ENCODE measurements around the gene NLN. TPM values are rescaled to one million over a fixed set of nuclear protein-coding genes. Genes with fewer than 3 reads are reported as not detected.
"Not testable (repeated sequence)": the region's sequence is repeated elsewhere in the genome, so short reads cannot be mapped to it uniquely, and the experiment has no call there.

The NLN gene
- total and polyA plus RNA-seq, 2 donors = 2.5 to 7.5 TPM

GRCh38 chr5:65805089-65805488 is 83.1 kb downstream of the NLN start:
- Histone ChIP-seq H3K4me1 (ENCODE audit: control insufficient read depth in 2 of 2, insufficient read depth in 2 of 2, low read length in 2 of 2) (peaks cover 0 to 4% of the 10 kb centered on the region in 2 donors), H3K4me3 (ENCODE audit: low read length in 2 of 2) (no peak overlapping the region), H3K27ac (ENCODE audit: low read depth in 1 of 2, low read length in 1 of 2) (no peak overlapping the region), H3K36me3 (ENCODE audit: control insufficient read depth in 2 of 2, insufficient read depth in 2 of 2, low read length in 1 of 2) (peaks cover 3% of the 10 kb centered on the region in 2 donors), H3K9me3 (ENCODE audit: control insufficient read depth in 2 of 2, insufficient read depth in 1 of 2, low read length in 1 of 2) (peaks cover 3 to 19% of the 10 kb centered on the region in 2 donors), H3K27me3 (ENCODE audit: control insufficient read depth in 2 of 2, insufficient read depth in 1 of 2, low read length in 1 of 2) (no peaks in the 10 kb centered on the region)
- DNase-seq (ENCODE audit: low read depth in 6 of 9, low spot score in 9 of 9) = no peak
- WGBS = 99% methylated on average over 2 of the region's 2 CpGs

GRCh38 chr5:65807494-65807893 is 85.5 kb downstream of the NLN start:
- not testable (repeated sequence) for H3K27me3 ChIP-seq (ENCODE audit: control insufficient read depth in 2 of 2, insufficient read depth in 1 of 2, low read length in 1 of 2); H3K4me3 ChIP-seq (ENCODE audit: low read length in 2 of 2); H3K27ac ChIP-seq (ENCODE audit: low read depth in 1 of 2, low read length in 1 of 2); H3K4me1 ChIP-seq (ENCODE audit: control insufficient read depth in 2 of 2, insufficient read depth in 2 of 2, low read length in 2 of 2); DNase-seq (ENCODE audit: low read depth in 6 of 9, low spot score in 9 of 9); H3K36me3 ChIP-seq (ENCODE audit: control insufficient read depth in 2 of 2, insufficient read depth in 2 of 2, low read length in 1 of 2)
- 97% methylated on average over 5 of the region's 5 CpGs for WGBS
- peaks cover 0 to 12% of the 10 kb centered on the region in 2 donors for H3K9me3 ChIP-seq (ENCODE audit: control insufficient read depth in 2 of 2, insufficient read depth in 1 of 2, low read length in 1 of 2)

- no peaks in the 10 kb centered on the region for H3K36me3 ChIP-seq (ENCODE audit: control insufficient read depth in 2 of 2, insufficient read depth in 2 of 2, low read length in 1 of 2)
- no peak overlapping the region for H3K27ac ChIP-seq (ENCODE audit: low read depth in 1 of 2, low read length in 1 of 2)
- peaks cover 0 to 4% of the 10 kb centered on the region in 2 donors for H3K9me3 ChIP-seq (ENCODE audit: control insufficient read depth in 2 of 2, insufficient read depth in 1 of 2, low read length in 1 of 2)
- DNase-seq (ENCODE audit: low read depth in 6 of 9, low spot score in 9 of 9) = no peak
- 92% methylated on average over 5 of the region's 5 CpGs for WGBS
- H3K4me1 ChIP-seq (ENCODE audit: control insufficient read depth in 2 of 2, insufficient read depth in 2 of 2, low read length in 2 of 2) = peaks cover 0 to 4% of the 10 kb centered on the region in 2 donors
- no peak overlapping the region for H3K4me3 ChIP-seq (ENCODE audit: low read length in 2 of 2)
- no peaks in the 10 kb centered on the region for H3K27me3 ChIP-seq (ENCODE audit: control insufficient read depth in 2 of 2, insufficient read depth in 1 of 2, low read length in 1 of 2)
These were observed 86.3 kb downstream of the NLN start for GRCh38 chr5:65808251-65808741.

GRCh38 chr5:65808818-65809217 is 86.8 kb downstream of the NLN start:
- no peaks in the 10 kb centered on the region for H3K4me1 ChIP-seq (ENCODE audit: control insufficient read depth in 2 of 2, insufficient read depth in 2 of 2, low read length in 2 of 2)
- no peak for DNase-seq (ENCODE audit: low read depth in 6 of 9, low spot score in 9 of 9)
- no peaks in the 10 kb centered on the region for H3K27me3 ChIP-seq (ENCODE audit: control insufficient read depth in 2 of 2, insufficient read depth in 1 of 2, low read length in 1 of 2)
- H3K36me3 ChIP-seq (ENCODE audit: control insufficient read depth in 2 of 2, insufficient read depth in 2 of 2, low read length in 1 of 2) = no peaks in the 10 kb centered on the region
- no peak overlapping the region for H3K27ac ChIP-seq (ENCODE audit: low read depth in 1 of 2, low read length in 1 of 2)
- H3K4me3 ChIP-seq (ENCODE audit: low read length in 2 of 2) = no peak overlapping the region
- whole genome bisulfite sequencing = 97% methylated on average over 1 of the region's 1 CpG
- H3K9me3 ChIP-seq (ENCODE audit: control insufficient read depth in 2 of 2, insufficient read depth in 1 of 2, low read length in 1 of 2) = no peaks in the 10 kb centered on the region

GRCh38 chr5:65809817-65810531 is 88.0 kb downstream of the NLN start:
- H3K27ac ChIP-seq (ENCODE audit: low read depth in 1 of 2, low read length in 1 of 2) = no peak overlapping the region
- no peak for DNase-seq (ENCODE audit: low read depth in 6 of 9, low spot score in 9 of 9)

GRCh38 chr5:65811004-65811403 is 89.0 kb downstream of the NLN start:
- no peaks in the 10 kb centered on the region for H3K27me3 ChIP-seq (ENCODE audit: control insufficient read depth in 2 of 2, insufficient read depth in 1 of 2, low read length in 1 of 2)
- WGBS = 98% methylated on average over 3 of the region's 3 CpGs
- no peak overlapping the region for H3K4me3 ChIP-seq (ENCODE audit: low read length in 2 of 2)
- DNase-seq (ENCODE audit: low read depth in 6 of 9, low spot score in 9 of 9) = no peak
- no peaks in the 10 kb centered on the region for H3K4me1 ChIP-seq (ENCODE audit: control insufficient read depth in 2 of 2, insufficient read depth in 2 of 2, low read length in 2 of 2)
- no peaks in the 10 kb centered on the region for H3K36me3 ChIP-seq (ENCODE audit: control insufficient read depth in 2 of 2, insufficient read depth in 2 of 2, low read length in 1 of 2)
- no peaks in the 10 kb centered on the region for H3K9me3 ChIP-seq (ENCODE audit: control insufficient read depth in 2 of 2, insufficient read depth in 1 of 2, low read length in 1 of 2)
- H3K27ac ChIP-seq (ENCODE audit: low read depth in 1 of 2, low read length in 1 of 2) = no peak overlapping the region

More at GRCh38 chr5:65809817-65810531, 88.0 kb downstream of the NLN start:
- Histone ChIP-seq H3K4me3 (ENCODE audit: low read length in 2 of 2) (no peak overlapping the region), H3K4me1 (ENCODE audit: control insufficient read depth in 2 of 2, insufficient read depth in 2 of 2, low read length in 2 of 2) (no peaks in the 10 kb centered on the region), H3K27me3 (ENCODE audit: control insufficient read depth in 2 of 2, insufficient read depth in 1 of 2, low read length in 1 of 2) (no peaks in the 10 kb centered on the region), H3K9me3 (ENCODE audit: control insufficient read depth in 2 of 2, insufficient read depth in 1 of 2, low read length in 1 of 2) (no peaks in the 10 kb centered on the region), H3K36me3 (ENCODE audit: control insufficient read depth in 2 of 2, insufficient read depth in 2 of 2, low read length in 1 of 2) (no peaks in the 10 kb centered on the region)
- 95% methylated on average over 8 of the region's 8 CpGs for WGBS

- Histone ChIP-seq H3K36me3 (ENCODE audit: control insufficient read depth in 2 of 2, insufficient read depth in 2 of 2, low read length in 1 of 2) (no peaks in the 10 kb centered on the region), H3K4me1 (ENCODE audit: control insufficient read depth in 2 of 2, insufficient read depth in 2 of 2, low read length in 2 of 2) (no peaks in the 10 kb centered on the region), H3K9me3 (ENCODE audit: control insufficient read depth in 2 of 2, insufficient read depth in 1 of 2, low read length in 1 of 2) (no peaks in the 10 kb centered on the region), H3K27ac (ENCODE audit: low read depth in 1 of 2, low read length in 1 of 2) (no peak overlapping the region), H3K27me3 (ENCODE audit: control insufficient read depth in 2 of 2, insufficient read depth in 1 of 2, low read length in 1 of 2) (no peaks in the 10 kb centered on the region), H3K4me3 (ENCODE audit: low read length in 2 of 2) (no peak overlapping the region)
- WGBS = 98% methylated on average over 3 of the region's 3 CpGs
- DNase-seq (ENCODE audit: low read depth in 6 of 9, low spot score in 9 of 9) = no peak
These were observed 89.9 kb downstream of the NLN start for GRCh38 chr5:65811885-65812284.

- 88% methylated on average over 2 of the region's 2 CpGs for WGBS
- H3K36me3 ChIP-seq (ENCODE audit: control insufficient read depth in 2 of 2, insufficient read depth in 2 of 2, low read length in 1 of 2) = no peaks in the 10 kb centered on the region
- no peak overlapping the region for H3K27ac ChIP-seq (ENCODE audit: low read depth in 1 of 2, low read length in 1 of 2)
- H3K9me3 ChIP-seq (ENCODE audit: control insufficient read depth in 2 of 2, insufficient read depth in 1 of 2, low read length in 1 of 2) = no peaks in the 10 kb centered on the region
- H3K4me1 ChIP-seq (ENCODE audit: control insufficient read depth in 2 of 2, insufficient read depth in 2 of 2, low read length in 2 of 2) = no peaks in the 10 kb centered on the region
- peak in 1 of 9 donors; percentile 39 for DNase-seq (ENCODE audit: low read depth in 6 of 9, low spot score in 9 of 9)
- H3K4me3 ChIP-seq (ENCODE audit: low read length in 2 of 2) = no peak overlapping the region
- no peaks in the 10 kb centered on the region for H3K27me3 ChIP-seq (ENCODE audit: control insufficient read depth in 2 of 2, insufficient read depth in 1 of 2, low read length in 1 of 2)
These were observed 90.6 kb downstream of the NLN start for GRCh38 chr5:65812648-65813047.

GRCh38 chr5:65813174-65813573 is 91.2 kb downstream of the NLN start:
- H3K9me3 ChIP-seq (ENCODE audit: control insufficient read depth in 2 of 2, insufficient read depth in 1 of 2, low read length in 1 of 2) = no peaks in the 10 kb centered on the region
- no peak overlapping the region for H3K27ac ChIP-seq (ENCODE audit: low read depth in 1 of 2, low read length in 1 of 2)
- no peak overlapping the region for H3K4me3 ChIP-seq (ENCODE audit: low read length in 2 of 2)
- no peaks in the 10 kb centered on the region for H3K4me1 ChIP-seq (ENCODE audit: control insufficient read depth in 2 of 2, insufficient read depth in 2 of 2, low read length in 2 of 2)
- H3K27me3 ChIP-seq (ENCODE audit: control insufficient read depth in 2 of 2, insufficient read depth in 1 of 2, low read length in 1 of 2) = no peaks in the 10 kb centered on the region
- H3K36me3 ChIP-seq (ENCODE audit: control insufficient read depth in 2 of 2, insufficient read depth in 2 of 2, low read length in 1 of 2) = no peaks in the 10 kb centered on the region
- no peak for DNase-seq (ENCODE audit: low read depth in 6 of 9, low spot score in 9 of 9)

Measured in thymus (tissue), 11 donors.